IPS-20b (cell line): ENCODE measurements around the gene SPECC1.
"Not testable (repeated sequence)": the region's sequence is repeated elsewhere in the genome, so short reads cannot be mapped to it uniquely, and the experiment has no call there.

ENCODE experiments used
- H3K27ac ChIP-seq: one replicate; pipeline ENCODE4 v1.5.1; 2013; ENCODE audit warnings: low read length
- H3K27me3 ChIP-seq: 2 replicates; pipeline ENCODE4 v1.6.1; 2013; ENCODE audit warnings: mild to moderate bottlenecking, low read length, inconsistent platforms; ENCODE audit not compliant: insufficient read depth
- H3K36me3 ChIP-seq: 2 replicates; pipeline ENCODE4 v1.6.1; 2013; ENCODE audit warnings: low read depth, mild to moderate bottlenecking, inconsistent platforms, low read length, moderate library complexity; ENCODE audit not compliant: insufficient read depth
- H3K4me1 ChIP-seq: 2 replicates; pipeline ENCODE4 v1.6.1; 2013; ENCODE audit warnings: mild to moderate bottlenecking, control low read depth, inconsistent platforms, low read length, moderate library complexity; ENCODE audit not compliant: insufficient read depth
- H3K4me3 ChIP-seq: 2 replicates; pipeline ENCODE4 v1.5.1; 2013; ENCODE audit warnings: mild to moderate bottlenecking, low read length, inconsistent platforms
- H3K9ac ChIP-seq: 2 replicates; pipeline ENCODE4 v1.6.1; 2013; ENCODE audit warnings: low read depth, mild to moderate bottlenecking, inconsistent platforms, low read length, moderate library complexity
- H3K9me3 ChIP-seq: 2 replicates; pipeline ENCODE4 v1.6.1; 2013; ENCODE audit warnings: mild to moderate bottlenecking, low read depth, low read length, inconsistent platforms; ENCODE audit not compliant: insufficient read depth

Gene SPECC1

GRCh38 chr17:20320535-20321229 is 311.5 kb downstream of the SPECC1 start:
- not testable (repeated sequence) for H3K27ac ChIP-seq, H3K9ac ChIP-seq, H3K9me3 ChIP-seq, H3K4me1 ChIP-seq, H3K36me3 ChIP-seq, H3K27me3 ChIP-seq, H3K4me3 ChIP-seq

GRCh38 chr17:20321357-20321756 is 312.2 kb downstream of the SPECC1 start:
- not testable (repeated sequence) for H3K4me1 ChIP-seq, H3K9ac ChIP-seq, H3K27me3 ChIP-seq, H3K4me3 ChIP-seq, H3K9me3 ChIP-seq, H3K27ac ChIP-seq, H3K36me3 ChIP-seq

GRCh38 chr17:20327739-20328138 is 318.6 kb downstream of the SPECC1 start:
- not testable (repeated sequence) for H3K9ac ChIP-seq, H3K27ac ChIP-seq, H3K4me1 ChIP-seq, H3K36me3 ChIP-seq, H3K27me3 ChIP-seq, H3K4me3 ChIP-seq, H3K9me3 ChIP-seq

GRCh38 chr17:20351405-20351804 is 342.2 kb downstream of the SPECC1 start:
- not testable (repeated sequence) for H3K27me3 ChIP-seq, H3K9me3 ChIP-seq, H3K4me1 ChIP-seq, H3K9ac ChIP-seq, H3K27ac ChIP-seq, H3K4me3 ChIP-seq, H3K36me3 ChIP-seq

GRCh38 chr17:20352567-20352966 is 343.4 kb downstream of the SPECC1 start:
- not testable (repeated sequence) for H3K27ac ChIP-seq, H3K9ac ChIP-seq, H3K4me1 ChIP-seq, H3K36me3 ChIP-seq, H3K27me3 ChIP-seq, H3K4me3 ChIP-seq, H3K9me3 ChIP-seq

- H3K4me1 ChIP-seq, H3K9me3 ChIP-seq, H3K4me3 ChIP-seq, H3K27ac ChIP-seq, H3K36me3 ChIP-seq, H3K27me3 ChIP-seq, H3K9ac ChIP-seq: not testable (repeated sequence)
Measured at GRCh38 chr17:20363846-20364245, 354.7 kb downstream of the SPECC1 start.
